ENCODE measurements around the gene COPS3. TPM values are rescaled to one million over a fixed set of nuclear protein-coding genes. Genes with fewer than 3 reads are reported as not detected.
"Not testable (repeated sequence)": the region's sequence is repeated elsewhere in the genome, so short reads cannot be mapped to it uniquely, and the experiment has no call there.

Gene COPS3
- total RNA-seq, 1 donor from 2014 or later, result 48.1 TPM

DNA sequence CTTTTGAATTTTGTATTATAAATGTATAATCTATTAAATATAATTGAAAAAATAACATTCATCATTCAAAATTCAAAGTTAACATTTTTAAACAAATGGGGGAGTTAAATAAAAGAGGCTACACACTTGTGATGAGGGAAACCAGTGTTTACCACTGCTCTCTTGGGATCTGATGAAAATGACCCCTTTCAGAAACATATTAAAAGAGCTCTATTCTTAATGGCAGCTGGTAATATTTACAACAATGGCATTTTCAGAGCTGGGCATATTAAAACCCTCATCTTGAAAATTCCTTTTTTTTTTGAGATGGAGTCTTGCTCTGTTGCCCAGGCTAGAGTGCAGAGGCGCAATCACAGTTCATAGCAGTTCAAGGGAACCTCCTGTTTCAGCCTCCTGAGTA lies 24.7 kb downstream of the COPS3 start:
- no peak overlapping the region for H3K27ac ChIP-seq
- H3K27me3 ChIP-seq, result no peaks in the 10 kb centered on the region
- no peaks in the 10 kb centered on the region for H3K9me3 ChIP-seq
- intact Hi-C loops (cut with DNase I), result no loop called here
- TF ChIP-seq, protein P1, sequence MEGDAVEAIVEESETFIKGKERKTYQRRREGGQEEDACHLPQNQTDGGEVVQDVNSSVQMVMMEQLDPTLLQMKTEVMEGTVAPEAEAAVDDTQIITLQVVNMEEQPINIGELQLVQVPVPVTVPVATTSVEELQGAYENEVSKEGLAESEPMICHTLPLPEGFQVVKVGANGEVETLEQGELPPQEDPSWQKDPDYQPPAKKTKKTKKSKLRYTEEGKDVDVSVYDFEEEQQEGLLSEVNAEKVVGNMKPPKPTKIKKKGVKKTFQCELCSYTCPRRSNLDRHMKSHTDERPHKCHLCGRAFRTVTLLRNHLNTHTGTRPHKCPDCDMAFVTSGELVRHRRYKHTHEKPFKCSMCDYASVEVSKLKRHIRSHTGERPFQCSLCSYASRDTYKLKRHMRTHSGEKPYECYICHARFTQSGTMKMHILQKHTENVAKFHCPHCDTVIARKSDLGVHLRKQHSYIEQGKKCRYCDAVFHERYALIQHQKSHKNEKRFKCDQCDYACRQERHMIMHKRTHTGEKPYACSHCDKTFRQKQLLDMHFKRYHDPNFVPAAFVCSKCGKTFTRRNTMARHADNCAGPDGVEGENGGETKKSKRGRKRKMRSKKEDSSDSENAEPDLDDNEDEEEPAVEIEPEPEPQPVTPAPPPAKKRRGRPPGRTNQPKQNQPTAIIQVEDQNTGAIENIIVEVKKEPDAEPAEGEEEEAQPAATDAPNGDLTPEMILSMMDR (IDR thresholded peaks at IDR 0.05), result no peak
- TF ChIP-seq POLR2AphosphoS5 (IDR thresholded peaks at IDR 0.05; ENCODE audit: insufficient read depth in 1 of 2, low read depth in 1 of 2) (no peak), POLR2A (IDR thresholded peaks at IDR 0.05) (no peak)
- DNase-seq (ENCODE audit: extremely low spot score in 2 of 2), result no peak
- H3K4me3 ChIP-seq, result no peak overlapping the region
- H3K4me1 ChIP-seq, result no peaks in the 10 kb centered on the region
- peaks cover 0 to 94% of the 10 kb centered on the region in 2 donors for H3K36me3 ChIP-seq

DNA sequence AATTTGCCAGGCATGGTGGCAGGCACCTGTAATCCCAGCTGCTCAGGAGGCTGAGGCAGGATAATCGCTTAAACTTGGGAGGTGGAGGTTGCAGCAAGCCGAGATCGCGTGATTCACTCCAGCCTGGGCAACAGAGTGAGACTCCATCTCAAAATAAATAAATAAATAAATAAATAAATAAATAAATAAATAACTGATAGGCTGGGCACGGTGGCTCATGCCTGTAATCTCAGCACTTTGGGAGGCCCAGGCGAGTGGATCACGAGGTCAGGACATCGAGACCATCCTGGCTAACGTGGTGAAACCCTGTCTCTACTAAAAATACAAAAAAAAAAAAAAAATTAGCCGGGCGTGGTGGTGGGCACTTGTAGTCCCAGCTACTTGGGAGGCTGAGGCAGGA lies 25.4 kb downstream of the COPS3 start:
- H3K4me1 ChIP-seq; intact Hi-C loops (cut with DNase I); H3K4me3 ChIP-seq; DNase-seq (ENCODE audit: extremely low spot score in 2 of 2); H3K27me3 ChIP-seq; H3K27ac ChIP-seq; H3K9me3 ChIP-seq: not testable (repeated sequence)
- peaks cover 0 to 89% of the 10 kb centered on the region in 2 donors for H3K36me3 ChIP-seq

DNA sequence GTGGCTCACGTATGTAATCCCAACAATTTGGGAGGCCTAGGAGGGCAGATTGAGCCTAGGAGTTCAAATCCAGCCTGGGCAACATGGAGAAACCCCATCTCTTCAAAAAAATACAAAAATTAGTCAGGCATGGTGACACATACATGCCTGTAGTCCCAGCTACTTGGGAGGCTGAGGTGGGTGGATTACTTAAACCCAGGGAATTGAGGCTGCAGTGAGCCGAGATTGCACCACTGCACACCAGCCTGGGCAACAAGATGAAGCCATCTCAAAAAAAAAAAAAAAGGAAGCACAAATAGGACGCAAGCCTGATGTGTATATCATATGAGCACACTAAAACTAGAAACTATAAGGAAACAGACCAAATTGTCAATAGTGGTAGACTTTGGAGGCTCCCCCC lies 27.0 kb downstream of the COPS3 start:
- no peaks in the 10 kb centered on the region for H3K27me3 ChIP-seq
- DNase-seq (ENCODE audit: extremely low spot score in 2 of 2), result no peak
- no peak overlapping the region for H3K27ac ChIP-seq
- no peaks in the 10 kb centered on the region for H3K9me3 ChIP-seq
- no peak overlapping the region for H3K4me3 ChIP-seq
- no peaks in the 10 kb centered on the region for H3K4me1 ChIP-seq
- intact Hi-C loops (cut with DNase I), result no loop called here
- TF ChIP-seq POLR2AphosphoS5 (IDR thresholded peaks at IDR 0.05; ENCODE audit: insufficient read depth in 1 of 2, low read depth in 1 of 2) (no peak), POLR2A (IDR thresholded peaks at IDR 0.05) (no peak)
- TF ChIP-seq, protein P1 (IDR thresholded peaks at IDR 0.05), result no peak
- H3K36me3 ChIP-seq, result peaks cover 0 to 81% of the 10 kb centered on the region in 2 donors

DNA sequence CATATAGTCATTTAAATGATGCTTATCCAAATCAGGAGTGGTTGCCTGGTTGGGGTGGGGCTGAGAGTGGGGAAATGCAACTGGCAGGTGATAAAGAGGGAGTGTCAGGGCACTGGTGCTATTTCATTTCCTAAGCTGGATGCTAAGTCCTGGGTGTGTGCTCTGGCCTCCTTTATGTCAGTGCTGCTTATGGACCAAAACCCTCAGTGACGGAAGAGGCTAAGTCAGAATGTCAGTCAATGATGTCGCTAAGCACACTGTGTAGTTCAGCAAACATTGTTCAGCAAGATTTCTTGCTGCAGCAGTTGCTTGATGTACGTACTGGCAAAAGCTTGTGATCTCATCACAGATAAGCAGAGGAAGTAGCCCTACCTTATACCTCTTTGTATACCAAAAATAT lies 27.6 kb downstream of the COPS3 start:
- TF ChIP-seq POLR2A (IDR thresholded peaks at IDR 0.05), result no peak
- TF ChIP-seq, protein P1 (IDR thresholded peaks at IDR 0.05), result no peak
- no peak for TF ChIP-seq POLR2AphosphoS5 (IDR thresholded peaks at IDR 0.05; ENCODE audit: insufficient read depth in 1 of 2, low read depth in 1 of 2)
- peaks cover 0 to 77% of the 10 kb centered on the region in 2 donors for H3K36me3 ChIP-seq

DNA sequence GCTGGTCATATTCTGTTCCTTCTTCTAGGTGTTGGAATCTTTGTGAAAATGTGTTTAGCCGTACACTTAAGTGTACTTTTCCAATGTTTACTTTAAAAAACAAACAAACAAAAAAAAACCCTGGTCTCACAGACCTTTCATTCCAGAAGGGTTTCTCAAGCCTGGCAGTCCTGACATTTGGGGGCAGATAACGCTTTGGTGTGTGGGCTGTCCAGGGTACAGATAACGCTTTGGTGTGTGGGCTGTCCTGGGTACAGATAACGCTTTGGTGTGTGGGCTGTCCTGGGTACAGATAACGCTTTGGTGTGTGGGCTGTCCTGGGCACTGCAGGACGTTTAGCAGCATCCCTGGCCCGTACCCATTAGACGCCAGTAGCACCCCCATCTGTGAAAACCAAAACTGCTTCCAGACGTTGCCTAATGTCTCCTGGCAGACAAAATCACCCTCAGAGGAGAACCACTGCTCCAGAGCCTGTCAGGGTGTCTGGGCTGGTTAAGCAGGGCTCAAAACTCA lies 28.8 kb downstream of the COPS3 start:
- no peak overlapping the region for H3K4me3 ChIP-seq
- intact Hi-C loops (cut with DNase I), result no loop called here
- peaks cover 0 to 77% of the 10 kb centered on the region in 2 donors for H3K36me3 ChIP-seq
- no peaks in the 10 kb centered on the region for H3K4me1 ChIP-seq
- no peaks in the 10 kb centered on the region for H3K27me3 ChIP-seq
- H3K9me3 ChIP-seq, result no peaks in the 10 kb centered on the region
- no peak overlapping the region for H3K27ac ChIP-seq
- DNase-seq (ENCODE audit: extremely low spot score in 2 of 2), result no peak
- TF ChIP-seq, protein P1 (IDR thresholded peaks at IDR 0.05), result no peak
- no peak for TF ChIP-seq POLR2A (IDR thresholded peaks at IDR 0.05)
- no peak for TF ChIP-seq POLR2AphosphoS5 (IDR thresholded peaks at IDR 0.05; ENCODE audit: insufficient read depth in 1 of 2, low read depth in 1 of 2)

More for the DNA sequence above, 27.6 kb downstream of the COPS3 start:
- no peak overlapping the region for H3K27ac ChIP-seq
- no peaks in the 10 kb centered on the region for H3K4me1 ChIP-seq
- no peak for DNase-seq (ENCODE audit: extremely low spot score in 2 of 2)
- no peaks in the 10 kb centered on the region for H3K27me3 ChIP-seq
- no peak overlapping the region for H3K4me3 ChIP-seq
- intact Hi-C loops (cut with DNase I), result no loop called here
- no peaks in the 10 kb centered on the region for H3K9me3 ChIP-seq
